ENCODE data around the gene BCL2L2.

- TF ChIP-seq, protein P1, sequence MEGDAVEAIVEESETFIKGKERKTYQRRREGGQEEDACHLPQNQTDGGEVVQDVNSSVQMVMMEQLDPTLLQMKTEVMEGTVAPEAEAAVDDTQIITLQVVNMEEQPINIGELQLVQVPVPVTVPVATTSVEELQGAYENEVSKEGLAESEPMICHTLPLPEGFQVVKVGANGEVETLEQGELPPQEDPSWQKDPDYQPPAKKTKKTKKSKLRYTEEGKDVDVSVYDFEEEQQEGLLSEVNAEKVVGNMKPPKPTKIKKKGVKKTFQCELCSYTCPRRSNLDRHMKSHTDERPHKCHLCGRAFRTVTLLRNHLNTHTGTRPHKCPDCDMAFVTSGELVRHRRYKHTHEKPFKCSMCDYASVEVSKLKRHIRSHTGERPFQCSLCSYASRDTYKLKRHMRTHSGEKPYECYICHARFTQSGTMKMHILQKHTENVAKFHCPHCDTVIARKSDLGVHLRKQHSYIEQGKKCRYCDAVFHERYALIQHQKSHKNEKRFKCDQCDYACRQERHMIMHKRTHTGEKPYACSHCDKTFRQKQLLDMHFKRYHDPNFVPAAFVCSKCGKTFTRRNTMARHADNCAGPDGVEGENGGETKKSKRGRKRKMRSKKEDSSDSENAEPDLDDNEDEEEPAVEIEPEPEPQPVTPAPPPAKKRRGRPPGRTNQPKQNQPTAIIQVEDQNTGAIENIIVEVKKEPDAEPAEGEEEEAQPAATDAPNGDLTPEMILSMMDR (IDR thresholded peaks at IDR 0.05): no peak
- no peak for TF ChIP-seq POLR2A (IDR thresholded peaks at IDR 0.05)
Measured at GRCh38 chr14:23339506-23340268, 33.1 kb downstream of the BCL2L2 start.

Data from right lobe of liver (tissue), 4 donors.